ENCODE measurements around the gene PROB1. TPM values are rescaled to one million over a fixed set of nuclear protein-coding genes. Genes with fewer than 3 reads are reported as not detected.

PROB1 gene
- total and polyA plus RNA-seq, 9 of the 15 experiments (the other 6 are each of a cell fraction or from before 2014, with no cell fraction given): 0.01 to 1.8 (median 0.47) TPM

DNA sequence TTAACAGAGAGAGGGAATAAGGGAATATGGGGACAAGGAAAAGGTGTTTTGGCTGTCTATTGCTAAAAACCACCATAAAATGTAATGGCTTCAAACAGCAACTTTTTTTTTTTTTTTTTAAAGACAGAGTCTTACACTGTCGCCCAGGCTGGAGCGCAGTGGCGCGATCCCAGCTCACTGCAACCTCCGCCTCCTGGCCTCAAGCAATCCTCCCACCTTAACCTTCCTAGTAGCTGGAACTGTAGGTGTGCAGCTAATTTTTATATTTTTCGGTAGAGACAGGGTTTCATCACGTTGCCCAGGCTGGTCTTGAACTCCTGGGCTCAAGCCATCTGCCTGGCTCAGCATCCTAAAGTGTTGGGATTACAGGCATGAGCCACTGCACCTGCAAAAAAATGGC is 13.3 kb upstream of the PROB1 start:
- Histone ChIP-seq H3K36me3 (ENCODE audit: control insufficient read depth, insufficient read depth, low read length) (no peaks in the 10 kb centered on the region), H3K9me1 (ENCODE audit: control insufficient read depth, insufficient read depth, low read length) (no peaks in the 10 kb centered on the region), H3K27me3 (ENCODE audit: control insufficient read depth in 2 of 2, insufficient read depth in 2 of 2, low read length in 2 of 2) (no peaks in the 10 kb centered on the region), H3K4me3 (no peak overlapping the region), H3K9ac (ENCODE audit: insufficient read depth in 1 of 2, low read depth in 2 of 2, low read length in 2 of 2) (no peak overlapping the region), H3K79me2 (ENCODE audit: control insufficient read depth, insufficient read depth, low read length) (no peaks in the 10 kb centered on the region), H3K4me1 (replicated peaks in 1 of 2; ENCODE audit: control insufficient read depth in 2 of 2, insufficient read depth in 2 of 2, low read length in 2 of 2) (peaks cover 6 to 12% of the 10 kb centered on the region in 2 experiments; a peak in 4 of 5 replicates), H3K4me2 (ENCODE audit: insufficient read depth, low read length) (no peak overlapping the region), H4K20me1 (replicated peaks; ENCODE audit: control insufficient read depth, insufficient read depth, low read length) (no peaks in the 10 kb centered on the region), H3K9me3 (replicated peaks; ENCODE audit: control insufficient read depth, insufficient read depth, low read depth, low read length) (no peaks in the 10 kb centered on the region), H3K27ac (ENCODE audit: extremely low read depth, low read depth, low read length) (no peak overlapping the region), H2AFZ (ENCODE audit: low read depth, low read length) (no peak overlapping the region)
- no TSS peak for BruUV-seq (replicated peaks)
- WGBS (ENCODE audit: insufficient coverage, low coverage, missing lambda C conversion rate): 65% methylated on average over 7 of the region's 7 CpGs
- DNase-seq (ENCODE audit: extremely low read depth in 1 of 4, low spot score in 3 of 4) (no peak), FAIRE-seq (no peak), ATAC-seq (no peak)
- POLR2A ChIA-PET: interaction anchor here (0.6 to 1.3 kb wide), 2 partner anchors 10 to 22 kb away, joined by 4 read pairs; no protein-coding TSS in a partner anchor
- CTCF ChIA-PET (ENCODE audit: low intra/inter-chr PET ratio): no interaction called here
- intact Hi-C loops (cut with micrococcal nuclease) (no loop called here), in situ Hi-C loops (cut with MboI) (no loop called here)
- TF ChIP-seq TGIF2 (CRISPR knock-in tag; IDR thresholded peaks at IDR 0.05) (no peak), RBM22 (IDR thresholded peaks at IDR 0.05; ENCODE audit: low read depth, low read length, poor library complexity, severe bottlenecking) (no peak), PRMT5 (CRISPR knock-in tag; IDR thresholded peaks at IDR 0.05) (no peak), SNRNP70 (optimal IDR thresholded peaks at IDR 0.05; ENCODE audit: low read depth, low read length) (no peak), SREBF2 (CRISPR knock-in tag; IDR thresholded peaks at IDR 0.05) (no peak)
- TF ChIP-seq, protein P1, sequence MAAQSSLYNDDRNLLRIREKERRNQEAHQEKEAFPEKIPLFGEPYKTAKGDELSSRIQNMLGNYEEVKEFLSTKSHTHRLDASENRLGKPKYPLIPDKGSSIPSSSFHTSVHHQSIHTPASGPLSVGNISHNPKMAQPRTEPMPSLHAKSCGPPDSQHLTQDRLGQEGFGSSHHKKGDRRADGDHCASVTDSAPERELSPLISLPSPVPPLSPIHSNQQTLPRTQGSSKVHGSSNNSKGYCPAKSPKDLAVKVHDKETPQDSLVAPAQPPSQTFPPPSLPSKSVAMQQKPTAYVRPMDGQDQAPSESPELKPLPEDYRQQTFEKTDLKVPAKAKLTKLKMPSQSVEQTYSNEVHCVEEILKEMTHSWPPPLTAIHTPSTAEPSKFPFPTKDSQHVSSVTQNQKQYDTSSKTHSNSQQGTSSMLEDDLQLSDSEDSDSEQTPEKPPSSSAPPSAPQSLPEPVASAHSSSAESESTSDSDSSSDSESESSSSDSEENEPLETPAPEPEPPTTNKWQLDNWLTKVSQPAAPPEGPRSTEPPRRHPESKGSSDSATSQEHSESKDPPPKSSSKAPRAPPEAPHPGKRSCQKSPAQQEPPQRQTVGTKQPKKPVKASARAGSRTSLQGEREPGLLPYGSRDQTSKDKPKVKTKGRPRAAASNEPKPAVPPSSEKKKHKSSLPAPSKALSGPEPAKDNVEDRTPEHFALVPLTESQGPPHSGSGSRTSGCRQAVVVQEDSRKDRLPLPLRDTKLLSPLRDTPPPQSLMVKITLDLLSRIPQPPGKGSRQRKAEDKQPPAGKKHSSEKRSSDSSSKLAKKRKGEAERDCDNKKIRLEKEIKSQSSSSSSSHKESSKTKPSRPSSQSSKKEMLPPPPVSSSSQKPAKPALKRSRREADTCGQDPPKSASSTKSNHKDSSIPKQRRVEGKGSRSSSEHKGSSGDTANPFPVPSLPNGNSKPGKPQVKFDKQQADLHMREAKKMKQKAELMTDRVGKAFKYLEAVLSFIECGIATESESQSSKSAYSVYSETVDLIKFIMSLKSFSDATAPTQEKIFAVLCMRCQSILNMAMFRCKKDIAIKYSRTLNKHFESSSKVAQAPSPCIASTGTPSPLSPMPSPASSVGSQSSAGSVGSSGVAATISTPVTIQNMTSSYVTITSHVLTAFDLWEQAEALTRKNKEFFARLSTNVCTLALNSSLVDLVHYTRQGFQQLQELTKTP (IDR thresholded peaks at IDR 0.05; ENCODE audit: low read depth in 1 of 2, partially characterized antibody in 2 of 2): no peak
- TF ChIP-seq, protein P2, sequence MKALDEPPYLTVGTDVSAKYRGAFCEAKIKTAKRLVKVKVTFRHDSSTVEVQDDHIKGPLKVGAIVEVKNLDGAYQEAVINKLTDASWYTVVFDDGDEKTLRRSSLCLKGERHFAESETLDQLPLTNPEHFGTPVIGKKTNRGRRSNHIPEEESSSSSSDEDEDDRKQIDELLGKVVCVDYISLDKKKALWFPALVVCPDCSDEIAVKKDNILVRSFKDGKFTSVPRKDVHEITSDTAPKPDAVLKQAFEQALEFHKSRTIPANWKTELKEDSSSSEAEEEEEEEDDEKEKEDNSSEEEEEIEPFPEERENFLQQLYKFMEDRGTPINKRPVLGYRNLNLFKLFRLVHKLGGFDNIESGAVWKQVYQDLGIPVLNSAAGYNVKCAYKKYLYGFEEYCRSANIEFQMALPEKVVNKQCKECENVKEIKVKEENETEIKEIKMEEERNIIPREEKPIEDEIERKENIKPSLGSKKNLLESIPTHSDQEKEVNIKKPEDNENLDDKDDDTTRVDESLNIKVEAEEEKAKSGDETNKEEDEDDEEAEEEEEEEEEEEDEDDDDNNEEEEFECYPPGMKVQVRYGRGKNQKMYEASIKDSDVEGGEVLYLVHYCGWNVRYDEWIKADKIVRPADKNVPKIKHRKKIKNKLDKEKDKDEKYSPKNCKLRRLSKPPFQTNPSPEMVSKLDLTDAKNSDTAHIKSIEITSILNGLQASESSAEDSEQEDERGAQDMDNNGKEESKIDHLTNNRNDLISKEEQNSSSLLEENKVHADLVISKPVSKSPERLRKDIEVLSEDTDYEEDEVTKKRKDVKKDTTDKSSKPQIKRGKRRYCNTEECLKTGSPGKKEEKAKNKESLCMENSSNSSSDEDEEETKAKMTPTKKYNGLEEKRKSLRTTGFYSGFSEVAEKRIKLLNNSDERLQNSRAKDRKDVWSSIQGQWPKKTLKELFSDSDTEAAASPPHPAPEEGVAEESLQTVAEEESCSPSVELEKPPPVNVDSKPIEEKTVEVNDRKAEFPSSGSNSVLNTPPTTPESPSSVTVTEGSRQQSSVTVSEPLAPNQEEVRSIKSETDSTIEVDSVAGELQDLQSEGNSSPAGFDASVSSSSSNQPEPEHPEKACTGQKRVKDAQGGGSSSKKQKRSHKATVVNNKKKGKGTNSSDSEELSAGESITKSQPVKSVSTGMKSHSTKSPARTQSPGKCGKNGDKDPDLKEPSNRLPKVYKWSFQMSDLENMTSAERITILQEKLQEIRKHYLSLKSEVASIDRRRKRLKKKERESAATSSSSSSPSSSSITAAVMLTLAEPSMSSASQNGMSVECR (CRISPR knock-in tag; IDR thresholded peaks at IDR 0.05): no peak
- TF ChIP-seq, protein P3, sequence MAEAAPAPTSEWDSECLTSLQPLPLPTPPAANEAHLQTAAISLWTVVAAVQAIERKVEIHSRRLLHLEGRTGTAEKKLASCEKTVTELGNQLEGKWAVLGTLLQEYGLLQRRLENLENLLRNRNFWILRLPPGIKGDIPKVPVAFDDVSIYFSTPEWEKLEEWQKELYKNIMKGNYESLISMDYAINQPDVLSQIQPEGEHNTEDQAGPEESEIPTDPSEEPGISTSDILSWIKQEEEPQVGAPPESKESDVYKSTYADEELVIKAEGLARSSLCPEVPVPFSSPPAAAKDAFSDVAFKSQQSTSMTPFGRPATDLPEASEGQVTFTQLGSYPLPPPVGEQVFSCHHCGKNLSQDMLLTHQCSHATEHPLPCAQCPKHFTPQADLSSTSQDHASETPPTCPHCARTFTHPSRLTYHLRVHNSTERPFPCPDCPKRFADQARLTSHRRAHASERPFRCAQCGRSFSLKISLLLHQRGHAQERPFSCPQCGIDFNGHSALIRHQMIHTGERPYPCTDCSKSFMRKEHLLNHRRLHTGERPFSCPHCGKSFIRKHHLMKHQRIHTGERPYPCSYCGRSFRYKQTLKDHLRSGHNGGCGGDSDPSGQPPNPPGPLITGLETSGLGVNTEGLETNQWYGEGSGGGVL (CRISPR knock-in tag; IDR thresholded peaks at IDR 0.05): no peak
